Measurements from ENCODE around the gene PCSK6.
A peak's percentile ranks its signal among the peaks of the same experiment; 100 is the strongest.

PCSK6 gene

DNA sequence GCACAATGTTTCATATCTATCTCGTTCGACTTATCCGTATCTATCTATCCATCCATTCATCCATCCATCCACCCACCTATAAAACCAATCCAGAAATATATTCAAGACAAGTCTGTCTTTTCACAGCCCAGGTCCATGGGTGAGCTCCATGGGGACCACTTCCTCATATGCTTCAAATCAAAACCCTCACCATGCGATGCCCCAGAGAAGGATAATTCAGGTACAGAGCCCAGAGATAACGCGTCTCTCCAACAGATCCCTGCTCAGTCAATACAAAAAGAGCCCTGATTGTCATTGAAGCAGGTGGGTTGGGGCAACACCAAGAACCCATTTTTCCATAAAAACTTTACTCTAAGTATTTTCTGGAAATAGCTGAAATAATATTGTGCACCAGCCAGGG lies 47.2 kb downstream of the PCSK6 start:
- H3K27ac ChIP-seq (ENCODE audit: low read length): no peak overlapping the region
- ATAC-seq (ENCODE audit: insufficient read depth, low read depth) (no peak), DNase-seq (no peak)
- no peak overlapping the region for H3K4me2 ChIP-seq (ENCODE audit: insufficient read depth, low read length)
- no peaks in the 10 kb centered on the region for H4K20me1 ChIP-seq (ENCODE audit: insufficient read depth, low read length)
- no peaks in the 10 kb centered on the region for H3K79me2 ChIP-seq (ENCODE audit: insufficient read depth, low read length)
- no peaks in the 10 kb centered on the region for H3K9me3 ChIP-seq (ENCODE audit: insufficient read depth, low read length, severe bottlenecking)
- no peaks in the 10 kb centered on the region for H3K36me3 ChIP-seq (ENCODE audit: insufficient read depth, low read length)
- H3K4me1 ChIP-seq (ENCODE audit: insufficient read depth, low read length): peaks cover 15% of the 10 kb centered on the region
- H3K4me3 ChIP-seq (ENCODE audit: low read depth in 1 of 2, low read length in 2 of 2): no peak overlapping the region
- H3K27me3 ChIP-seq (ENCODE audit: insufficient read depth, low read length, poor library complexity): no peaks in the 10 kb centered on the region
- no peak overlapping the region for H3K9ac ChIP-seq (ENCODE audit: low read depth, low read length)
- H2AFZ ChIP-seq (ENCODE audit: low read depth, low read length): no peak overlapping the region
- TF ChIP-seq, protein P1, sequence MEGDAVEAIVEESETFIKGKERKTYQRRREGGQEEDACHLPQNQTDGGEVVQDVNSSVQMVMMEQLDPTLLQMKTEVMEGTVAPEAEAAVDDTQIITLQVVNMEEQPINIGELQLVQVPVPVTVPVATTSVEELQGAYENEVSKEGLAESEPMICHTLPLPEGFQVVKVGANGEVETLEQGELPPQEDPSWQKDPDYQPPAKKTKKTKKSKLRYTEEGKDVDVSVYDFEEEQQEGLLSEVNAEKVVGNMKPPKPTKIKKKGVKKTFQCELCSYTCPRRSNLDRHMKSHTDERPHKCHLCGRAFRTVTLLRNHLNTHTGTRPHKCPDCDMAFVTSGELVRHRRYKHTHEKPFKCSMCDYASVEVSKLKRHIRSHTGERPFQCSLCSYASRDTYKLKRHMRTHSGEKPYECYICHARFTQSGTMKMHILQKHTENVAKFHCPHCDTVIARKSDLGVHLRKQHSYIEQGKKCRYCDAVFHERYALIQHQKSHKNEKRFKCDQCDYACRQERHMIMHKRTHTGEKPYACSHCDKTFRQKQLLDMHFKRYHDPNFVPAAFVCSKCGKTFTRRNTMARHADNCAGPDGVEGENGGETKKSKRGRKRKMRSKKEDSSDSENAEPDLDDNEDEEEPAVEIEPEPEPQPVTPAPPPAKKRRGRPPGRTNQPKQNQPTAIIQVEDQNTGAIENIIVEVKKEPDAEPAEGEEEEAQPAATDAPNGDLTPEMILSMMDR (IDR thresholded peaks at IDR 0.05; ENCODE audit: borderline replicate concordance, extremely low read depth, low read length, poor library complexity, severe bottlenecking): no peak
- no peak for TF ChIP-seq EZH2 (IDR thresholded peaks at IDR 0.05; ENCODE audit: borderline replicate concordance, low read depth, low read length, severe bottlenecking)

DNA sequence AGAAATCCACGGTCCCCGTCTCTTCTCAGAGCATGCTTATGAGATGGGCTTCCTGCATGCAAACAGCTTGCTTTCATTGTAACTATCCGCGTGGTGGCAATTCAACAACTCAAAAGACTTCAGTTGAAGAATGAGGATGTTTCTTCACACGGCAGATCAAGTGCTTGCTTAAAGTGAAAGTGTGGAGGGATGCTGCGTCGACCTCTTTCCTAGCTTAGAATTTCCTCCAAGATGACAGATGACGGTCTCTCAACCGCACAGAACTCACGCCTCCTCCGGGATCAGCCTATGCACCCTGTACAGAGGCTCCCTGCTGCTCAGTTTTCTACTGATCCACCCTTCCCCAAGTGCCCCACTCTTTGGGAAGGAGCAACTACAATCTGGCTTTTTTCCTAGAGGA lies 47.8 kb downstream of the PCSK6 start:
- Histone ChIP-seq H3K4me3 (ENCODE audit: low read depth in 1 of 2, low read length in 2 of 2) (no peak overlapping the region), H3K9ac (ENCODE audit: low read depth, low read length) (peak overlapping the region; percentile 30; the same call in 1 of the 2 replicates), H4K20me1 (ENCODE audit: insufficient read depth, low read length) (no peaks in the 10 kb centered on the region), H3K27ac (ENCODE audit: low read length) (0 out of 2 replicates have a peak overlapping the region, but pooled peaks have one; percentile 26), H3K4me2 (ENCODE audit: insufficient read depth, low read length) (no peak overlapping the region; the same call in 1 of the 2 replicates), H2AFZ (ENCODE audit: low read depth, low read length) (peak overlapping the region; percentile 38; the same call in 1 of the 2 replicates), H3K36me3 (ENCODE audit: insufficient read depth, low read length) (no peaks in the 10 kb centered on the region), H3K27me3 (ENCODE audit: insufficient read depth, low read length, poor library complexity) (no peaks in the 10 kb centered on the region), H3K79me2 (ENCODE audit: insufficient read depth, low read length) (no peaks in the 10 kb centered on the region), H3K9me3 (ENCODE audit: insufficient read depth, low read length, severe bottlenecking) (no peaks in the 10 kb centered on the region), H3K4me1 (ENCODE audit: insufficient read depth, low read length) (peaks cover 15% of the 10 kb centered on the region)
- DNase-seq (no peak), ATAC-seq (ENCODE audit: insufficient read depth, low read depth) (no peak)
- no peak for TF ChIP-seq EZH2 (IDR thresholded peaks at IDR 0.05; ENCODE audit: borderline replicate concordance, low read depth, low read length, severe bottlenecking)
- TF ChIP-seq, protein P1 (IDR thresholded peaks at IDR 0.05; ENCODE audit: borderline replicate concordance, extremely low read depth, low read length, poor library complexity, severe bottlenecking): no peak

DNA sequence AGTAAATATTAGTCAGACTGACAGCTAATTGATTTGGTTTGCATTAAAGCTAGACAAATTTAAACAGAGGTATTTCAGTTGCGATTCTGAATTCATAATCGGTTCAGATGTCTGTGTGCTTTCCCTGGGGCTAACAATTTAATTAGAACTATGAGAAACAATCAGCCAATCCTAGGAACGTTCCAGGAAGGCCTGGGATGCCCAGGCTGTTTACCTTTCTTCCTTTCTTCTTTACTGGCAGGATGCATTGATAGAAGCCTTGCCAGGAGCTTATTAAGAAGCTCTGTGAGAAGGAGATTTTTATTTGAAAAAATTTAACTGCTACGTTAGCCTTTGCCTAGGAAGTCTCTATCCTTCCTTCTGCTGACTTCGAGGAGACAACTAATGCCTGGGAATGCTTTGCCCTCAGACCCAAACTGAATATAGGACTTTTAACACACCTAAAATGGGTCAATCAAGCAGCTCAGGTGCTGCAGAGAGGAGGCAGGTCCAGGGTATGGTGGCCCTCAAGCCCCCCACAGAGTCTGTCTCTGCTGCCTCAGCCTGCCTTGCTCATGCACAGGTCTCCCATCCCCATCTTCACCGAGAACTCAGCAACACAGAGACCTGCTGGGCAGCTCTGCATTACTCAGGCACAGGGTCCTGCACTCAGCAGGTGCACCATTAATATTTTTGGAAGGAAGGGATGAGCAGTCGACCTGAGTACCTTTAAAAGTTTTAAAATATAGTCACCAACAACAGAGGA lies 48.5 kb downstream of the PCSK6 start:
- Histone ChIP-seq H3K36me3 (ENCODE audit: insufficient read depth, low read length) (no peaks in the 10 kb centered on the region), H3K27me3 (ENCODE audit: insufficient read depth, low read length, poor library complexity) (no peaks in the 10 kb centered on the region), H4K20me1 (ENCODE audit: insufficient read depth, low read length) (no peaks in the 10 kb centered on the region), H3K9me3 (ENCODE audit: insufficient read depth, low read length, severe bottlenecking) (no peaks in the 10 kb centered on the region), H3K4me3 (ENCODE audit: low read depth in 1 of 2, low read length in 2 of 2) (no peak overlapping the region), H3K27ac (ENCODE audit: low read length) (no peak overlapping the region), H3K4me2 (ENCODE audit: insufficient read depth, low read length) (no peak overlapping the region), H2AFZ (ENCODE audit: low read depth, low read length) (peak overlapping the region; percentile 38; the same call in 1 of the 2 replicates), H3K4me1 (ENCODE audit: insufficient read depth, low read length) (peaks cover 15% of the 10 kb centered on the region), H3K9ac (ENCODE audit: low read depth, low read length) (0 out of 2 replicates have a peak overlapping the region, but pooled peaks have one; percentile 30), H3K79me2 (ENCODE audit: insufficient read depth, low read length) (no peaks in the 10 kb centered on the region)
- no peak for DNase-seq
- no peak for ATAC-seq (ENCODE audit: insufficient read depth, low read depth)
- no peak for TF ChIP-seq EZH2 (IDR thresholded peaks at IDR 0.05; ENCODE audit: borderline replicate concordance, low read depth, low read length, severe bottlenecking)
- TF ChIP-seq, protein P1 (IDR thresholded peaks at IDR 0.05; ENCODE audit: borderline replicate concordance, extremely low read depth, low read length, poor library complexity, severe bottlenecking): no peak
